GM23338 (cell line): ENCODE data around the gene IGF1R. TPM values are rescaled to one million over a fixed set of nuclear protein-coding genes. Genes with fewer than 3 reads are reported as not detected.

Experiments
- ATAC-seq: fragments of 200-7000 bp; cut with Tn5 transposase; 3 replicates; pipeline ENCODE4 v1.9.1; 2020
- DNase-seq: peaks from one replicate; pipeline ENCODE4 v3.0.0-alpha.2; 2015; ENCODE audit warnings: low spot score
- H2AFZ ChIP-seq: fragments of 200-600 bp; sonication (generic); 2 replicates; pipeline ENCODE4 v1.8.0; 2016; ENCODE audit warnings: antibody characterized with exemption, mild to moderate bottlenecking, moderate library complexity
- H3F3A ChIP-seq: fragments of 200-600 bp; sonication (generic); replicated peaks from 2 replicates; pipeline ENCODE4 v1.8.0; 2017; ENCODE audit warnings: antibody characterized with exemption, mixed run types, low read depth
- H3K27ac ChIP-seq: fragments of 200-600 bp; sonication (generic); 2 replicates; pipeline ENCODE4 v1.6.1; 2016; ENCODE audit warnings: low read depth
- H3K27me3 ChIP-seq: fragments of 200-600 bp; sonication (generic); 2 replicates; pipeline ENCODE4 v1.8.0; 2016; ENCODE audit warnings: mild to moderate bottlenecking, mixed run types, moderate library complexity; ENCODE audit not compliant: insufficient read depth
- H3K36me3 ChIP-seq: fragments of 200-600 bp; sonication (generic); 2 replicates; pipeline ENCODE4 v1.8.0; 2016; ENCODE audit warnings: mild to moderate bottlenecking; ENCODE audit not compliant: insufficient read depth
- H3K4me1 ChIP-seq: fragments of 200-600 bp; sonication (generic); 2 replicates; pipeline ENCODE4 v1.8.0; 2016; ENCODE audit warnings: mild to moderate bottlenecking, moderate library complexity; ENCODE audit not compliant: insufficient read depth
- H3K4me2 ChIP-seq: fragments of 200-600 bp; sonication (generic); 2 replicates; pipeline ENCODE4 v1.7.1; 2017; ENCODE audit warnings: mixed run types
- H3K4me3 ChIP-seq: fragments of 200-600 bp; sonication (generic); 2 replicates; pipeline ENCODE4 v1.6.1; 2016; ENCODE audit warnings: mixed run types
- H3K79me2 ChIP-seq: fragments of 200-600 bp; sonication (generic); replicated peaks from 2 replicates; pipeline ENCODE4 v1.8.0; 2017; ENCODE audit warnings: mild to moderate bottlenecking; ENCODE audit not compliant: insufficient read depth
- H3K9me2 ChIP-seq: fragments of 200-600 bp; sonication (generic); 2 replicates; pipeline ENCODE4 v1.8.0; 2017; ENCODE audit not compliant: insufficient read depth
- H4K20me1 ChIP-seq: fragments of 200-600 bp; sonication (generic); replicated peaks from 2 replicates; pipeline ENCODE4 v1.8.0; 2017; ENCODE audit warnings: mild to moderate bottlenecking; ENCODE audit not compliant: insufficient read depth
- H3K27ac Mint-ChIP-seq: 2 replicates; pipeline ENCODE4 v1.8.0; 2020; ENCODE audit warnings: inconsistent platforms, mild to moderate bottlenecking, moderate library complexity, mixed read lengths
- H3K27me3 Mint-ChIP-seq: 3 replicates; pipeline ENCODE4 v1.8.0; 2022; ENCODE audit warnings: low read depth, mild to moderate bottlenecking, moderate library complexity, mixed read lengths, inconsistent platforms; ENCODE audit not compliant: insufficient read depth, poor library complexity
- H3K36me3 Mint-ChIP-seq: 3 replicates; pipeline ENCODE4 v1.8.0; 2021; ENCODE audit warnings: low read depth, mild to moderate bottlenecking, inconsistent platforms, moderate library complexity, mixed read lengths
- H3K4me1 Mint-ChIP-seq: 3 replicates; pipeline ENCODE4 v1.8.0; 2020; ENCODE audit warnings: mild to moderate bottlenecking, inconsistent platforms, mixed read lengths
- H3K4me3 Mint-ChIP-seq: 3 replicates; pipeline ENCODE4 v1.8.0; 2021; ENCODE audit warnings: moderate library complexity, mild to moderate bottlenecking, inconsistent platforms, mixed read lengths
- H3K9me3 Mint-ChIP-seq: 3 replicates; pipeline ENCODE4 v1.8.0; 2020; ENCODE audit warnings: moderate library complexity, mild to moderate bottlenecking, inconsistent platforms, mixed read lengths
- CREB1 ChIP-seq: fragments of 250-450 bp; sonication (Bioruptor Pico); IDR thresholded peaks from 2 replicates; pipeline ENCODE4 v1.5.0; 2020; ENCODE audit warnings: low read depth, mild to moderate bottlenecking, moderate library complexity
- ETS1 ChIP-seq: IDR thresholded peaks from 2 replicates; pipeline ENCODE4 v1.6.1; 2016; ENCODE audit warnings: antibody characterized with exemption
- EZH2 ChIP-seq: fragments of 200-600 bp; sonication (generic); IDR thresholded peaks from one replicate; pipeline ENCODE4 v1.8.0; 2017; ENCODE audit warnings: antibody characterized with exemption, mild to moderate bottlenecking, low read depth; ENCODE audit not compliant: unreplicated experiment
- EZH2phosphoT487 ChIP-seq: fragments of 200-600 bp; sonication (generic); IDR thresholded peaks from one replicate; pipeline ENCODE4 v1.8.1; 2018; ENCODE audit warnings: antibody characterized with exemption; ENCODE audit not compliant: unreplicated experiment
- JUNB ChIP-seq: IDR thresholded peaks from one replicate; pipeline ENCODE4 v1.6.1; 2016; ENCODE audit warnings: antibody characterized with exemption; ENCODE audit not compliant: unreplicated experiment
- NANOG ChIP-seq: IDR thresholded peaks from 2 replicates; pipeline ENCODE4 v1.6.1; 2016; ENCODE audit warnings: antibody characterized with exemption, borderline replicate concordance
- POLR2AphosphoS5 ChIP-seq: IDR thresholded peaks from 2 replicates; pipeline ENCODE4 v1.6.1; 2016; ENCODE audit warnings: antibody characterized with exemption, low read depth
- STAT1 ChIP-seq: IDR thresholded peaks from one replicate; pipeline ENCODE4 v1.6.1; 2016; ENCODE audit warnings: antibody characterized with exemption; ENCODE audit not compliant: unreplicated experiment
- ZNF114 ChIP-seq: fragments of 250-450 bp; sonication (Bioruptor Pico); IDR thresholded peaks from 2 replicates; pipeline ENCODE4 v1.5.0; 2020; ENCODE audit warnings: mild to moderate bottlenecking, moderate library complexity
- ZNF331 ChIP-seq: fragments of 250-450 bp; sonication (Bioruptor Pico); IDR thresholded peaks from 2 replicates; pipeline ENCODE4 v1.5.0; 2020; ENCODE audit warnings: low read depth, mild to moderate bottlenecking, moderate library complexity
- ZNF462 ChIP-seq: fragments of 250-450 bp; sonication (Bioruptor Pico); IDR thresholded peaks from 2 replicates; pipeline ENCODE4 v1.5.0; 2020; ENCODE audit warnings: mild to moderate bottlenecking, moderate library complexity
- polyA plus RNA-seq: library from polyadenylated mRNA; unstranded; fragments of >200 nt; fragmentation: Nextera tagmentation; extraction: Ambion mirVana; gene quantifications from 2 replicates; pipeline ENCODE4 v1.2.1, GENCODE V29; 2016
- total RNA-seq: library from RNA; depleted of rRNA; stranded (reverse); fragments of >200 nt; shearing (Covaris generic); gene quantifications from 2 replicates; pipeline ENCODE4 v1.2.3, GENCODE V29; 2014
- TF ChIP-seq, protein P1 (sequence below), 2 experiments: fragments of 200-600 bp in 1 of 2; sonication (generic) in 1 of 2; conservative IDR thresholded peaks; 2 replicates each; pipeline versions ENCODE4 v1.5.1 to v1.6.1; 2016 to 2017; ENCODE audit warnings: antibody characterized with exemption in 2 of 2, low read depth in 2 of 2, mild to moderate bottlenecking in 2 of 2, moderate library complexity in 1 of 2
- TF ChIP-seq, protein P2 (sequence below): IDR thresholded peaks from one replicate; pipeline ENCODE4 v1.6.1; 2018; ENCODE audit warnings: antibody characterized with exemption; ENCODE audit not compliant: unreplicated experiment

The IGF1R gene
- total and polyA plus RNA-seq, 2 experiments from 2014 or later: 20.4 to 92.2 TPM

DNA sequence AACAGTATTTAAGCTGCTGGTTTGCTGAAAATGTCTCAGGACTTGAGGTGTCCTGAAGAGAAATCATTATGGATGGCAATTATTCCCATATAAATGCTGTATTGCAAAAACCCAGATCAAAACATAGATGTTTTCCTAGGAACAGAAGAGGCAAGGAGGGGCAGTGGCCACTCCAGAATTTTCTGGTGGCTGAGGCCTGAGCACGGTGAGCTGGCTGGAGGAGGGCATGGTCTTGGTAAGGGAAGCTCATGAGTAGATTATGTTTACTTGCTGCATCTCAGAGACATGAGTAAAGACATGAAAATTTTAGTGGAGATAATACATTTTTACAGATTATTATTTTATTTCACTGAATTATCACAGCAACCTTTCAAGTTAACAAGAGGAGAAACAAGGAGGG is 328.2 kb downstream of the IGF1R start:
- H3F3A ChIP-seq: no peaks in the 10 kb centered on the region
- H3K9me3 Mint-ChIP-seq: no peaks in the 10 kb centered on the region
- H3K27ac ChIP-seq: no peak overlapping the region
- no peaks in the 10 kb centered on the region for H3K27me3 ChIP-seq
- no peak overlapping the region for H3K27ac Mint-ChIP-seq
- ATAC-seq: no peak
- no peak overlapping the region for H3K4me2 ChIP-seq
- TF ChIP-seq NANOG (no peak), JUNB (no peak), EZH2phosphoT487 (no peak), CREB1 (CRISPR knock-in tag) (no peak), ZNF114 (CRISPR knock-in tag) (no peak), POLR2AphosphoS5 (no peak), EZH2 (no peak), ZNF331 (CRISPR knock-in tag) (no peak), ETS1 (no peak), STAT1 (no peak), ZNF462 (no peak)
- TF ChIP-seq, protein P1, sequence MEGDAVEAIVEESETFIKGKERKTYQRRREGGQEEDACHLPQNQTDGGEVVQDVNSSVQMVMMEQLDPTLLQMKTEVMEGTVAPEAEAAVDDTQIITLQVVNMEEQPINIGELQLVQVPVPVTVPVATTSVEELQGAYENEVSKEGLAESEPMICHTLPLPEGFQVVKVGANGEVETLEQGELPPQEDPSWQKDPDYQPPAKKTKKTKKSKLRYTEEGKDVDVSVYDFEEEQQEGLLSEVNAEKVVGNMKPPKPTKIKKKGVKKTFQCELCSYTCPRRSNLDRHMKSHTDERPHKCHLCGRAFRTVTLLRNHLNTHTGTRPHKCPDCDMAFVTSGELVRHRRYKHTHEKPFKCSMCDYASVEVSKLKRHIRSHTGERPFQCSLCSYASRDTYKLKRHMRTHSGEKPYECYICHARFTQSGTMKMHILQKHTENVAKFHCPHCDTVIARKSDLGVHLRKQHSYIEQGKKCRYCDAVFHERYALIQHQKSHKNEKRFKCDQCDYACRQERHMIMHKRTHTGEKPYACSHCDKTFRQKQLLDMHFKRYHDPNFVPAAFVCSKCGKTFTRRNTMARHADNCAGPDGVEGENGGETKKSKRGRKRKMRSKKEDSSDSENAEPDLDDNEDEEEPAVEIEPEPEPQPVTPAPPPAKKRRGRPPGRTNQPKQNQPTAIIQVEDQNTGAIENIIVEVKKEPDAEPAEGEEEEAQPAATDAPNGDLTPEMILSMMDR (conservative IDR thresholded peaks at IDR 0.05; ENCODE audit: low read depth in 2 of 2): no peak
- TF ChIP-seq, protein P2, sequence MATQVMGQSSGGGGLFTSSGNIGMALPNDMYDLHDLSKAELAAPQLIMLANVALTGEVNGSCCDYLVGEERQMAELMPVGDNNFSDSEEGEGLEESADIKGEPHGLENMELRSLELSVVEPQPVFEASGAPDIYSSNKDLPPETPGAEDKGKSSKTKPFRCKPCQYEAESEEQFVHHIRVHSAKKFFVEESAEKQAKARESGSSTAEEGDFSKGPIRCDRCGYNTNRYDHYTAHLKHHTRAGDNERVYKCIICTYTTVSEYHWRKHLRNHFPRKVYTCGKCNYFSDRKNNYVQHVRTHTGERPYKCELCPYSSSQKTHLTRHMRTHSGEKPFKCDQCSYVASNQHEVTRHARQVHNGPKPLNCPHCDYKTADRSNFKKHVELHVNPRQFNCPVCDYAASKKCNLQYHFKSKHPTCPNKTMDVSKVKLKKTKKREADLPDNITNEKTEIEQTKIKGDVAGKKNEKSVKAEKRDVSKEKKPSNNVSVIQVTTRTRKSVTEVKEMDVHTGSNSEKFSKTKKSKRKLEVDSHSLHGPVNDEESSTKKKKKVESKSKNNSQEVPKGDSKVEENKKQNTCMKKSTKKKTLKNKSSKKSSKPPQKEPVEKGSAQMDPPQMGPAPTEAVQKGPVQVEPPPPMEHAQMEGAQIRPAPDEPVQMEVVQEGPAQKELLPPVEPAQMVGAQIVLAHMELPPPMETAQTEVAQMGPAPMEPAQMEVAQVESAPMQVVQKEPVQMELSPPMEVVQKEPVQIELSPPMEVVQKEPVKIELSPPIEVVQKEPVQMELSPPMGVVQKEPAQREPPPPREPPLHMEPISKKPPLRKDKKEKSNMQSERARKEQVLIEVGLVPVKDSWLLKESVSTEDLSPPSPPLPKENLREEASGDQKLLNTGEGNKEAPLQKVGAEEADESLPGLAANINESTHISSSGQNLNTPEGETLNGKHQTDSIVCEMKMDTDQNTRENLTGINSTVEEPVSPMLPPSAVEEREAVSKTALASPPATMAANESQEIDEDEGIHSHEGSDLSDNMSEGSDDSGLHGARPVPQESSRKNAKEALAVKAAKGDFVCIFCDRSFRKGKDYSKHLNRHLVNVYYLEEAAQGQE: no peak
- H4K20me1 ChIP-seq: no peaks in the 10 kb centered on the region
- H3K36me3 Mint-ChIP-seq: no peaks in the 10 kb centered on the region
- no peak for DNase-seq
- peaks cover 11% of the 10 kb centered on the region for H3K27me3 Mint-ChIP-seq
- no peak overlapping the region for H3K4me3 Mint-ChIP-seq
- no peaks in the 10 kb centered on the region for H3K36me3 ChIP-seq
- no peaks in the 10 kb centered on the region for H3K79me2 ChIP-seq
- H3K4me3 ChIP-seq: no peak overlapping the region
- no peak overlapping the region for H2AFZ ChIP-seq
- H3K9me2 ChIP-seq: no peaks in the 10 kb centered on the region
- no peaks in the 10 kb centered on the region for H3K4me1 Mint-ChIP-seq
- no peaks in the 10 kb centered on the region for H3K4me1 ChIP-seq
